Mucosa of descending colon (tissue), 3 donors: ENCODE data around the gene NPIPB6. TPM values are rescaled to one million over a fixed set of nuclear protein-coding genes. Genes with fewer than 3 reads are reported as not detected.

ENCODE experiments used
- ATAC-seq: fragments of 200-7000 bp; cut with Tn5 transposase; one replicate; pipeline ENCODE4 v1.9.1; 2020; ENCODE audit warnings: mild to moderate bottlenecking, moderate library complexity
- DNase-seq, 3 donors: peaks; one replicate each; pipeline ENCODE4 v3.0.0-alpha.2; 2020
- H3K36me3 ChIP-seq: fragments of 200-600 bp; one replicate; pipeline ENCODE4 v1.8.0; 2021; ENCODE audit warnings: low read depth, mild to moderate bottlenecking
- H3K4me1 ChIP-seq: fragments of 200-600 bp; one replicate; pipeline ENCODE4 v1.8.0; 2021; ENCODE audit warnings: low read depth, mild to moderate bottlenecking
- H3K4me3 ChIP-seq: fragments of 200-600 bp; one replicate; pipeline ENCODE4 v1.8.0; 2021; ENCODE audit warnings: mild to moderate bottlenecking
- H3K9me3 ChIP-seq: fragments of 200-600 bp; one replicate; pipeline ENCODE4 v1.8.0; 2021; ENCODE audit warnings: mild to moderate bottlenecking
- CTCF ChIP-seq: fragments of 200-600 bp; IDR thresholded peaks from one replicate; pipeline ENCODE4 v1.8.0; 2022; ENCODE audit warnings: antibody characterized with exemption, mild to moderate bottlenecking
- intact Hi-C, 2 donors: fragments of 100-400 bp; cut with DNase I in 1 of 2; cut with micrococcal nuclease in 1 of 2; formaldehyde crosslinking; loops; one replicate each; pipeline versions ENCODE4 v1.11.0 to v1.11.1; 2022; cut with DNase I, micrococcal nuclease
- total RNA-seq, 3 donors: library from RNA; stranded (reverse); fragmentation: NEBNext Ultra II Directional in 2 of 3; extraction: Animal tissue kit (Norgen Biotek cat#: 25700) in 2 of 3; gene quantifications; one replicate each; pipeline versions ENCODE4 v1.2.1 to v1.2.4, GENCODE V29; 2021 to 2023
- donor health status: DM: no; HTN: no; CAD: no; lungs with moderate emphysema.
- donor health status: DM: no; HTN: no; CAD: no.
- donor health status: DM: no; HTN: yes; CAD: no.

The NPIPB6 gene
- total RNA-seq, 3 donors from 2014 or later, result 0.94 to 4.3 (median 1.0) TPM

GRCh38 chr16:28321700-28322411, 41.5 kb downstream of the NPIPB6 start:
- H3K4me1 ChIP-seq, result no peaks in the 10 kb centered on the region
- H3K4me3 ChIP-seq, result no peak overlapping the region
- TF ChIP-seq CTCF, result peak; percentile 51
- intact Hi-C loops, result no loop called here
- no peaks in the 10 kb centered on the region for H3K36me3 ChIP-seq
- H3K9me3 ChIP-seq, result no peaks in the 10 kb centered on the region
- ATAC-seq, result peak; percentile 54
- peak; percentile 53 to 65 (median 64) for DNase-seq

GRCh38 chr16:28320741-28321140, 42.6 kb downstream of the NPIPB6 start:
- no peaks in the 10 kb centered on the region for H3K36me3 ChIP-seq
- H3K4me1 ChIP-seq, result no peaks in the 10 kb centered on the region
- DNase-seq (peak in 1 of 3 donors; percentile 36), ATAC-seq (no peak)
- intact Hi-C loops, result no loop called here
- no peak for TF ChIP-seq CTCF
- H3K9me3 ChIP-seq, result no peaks in the 10 kb centered on the region
- no peak overlapping the region for H3K4me3 ChIP-seq

GRCh38 chr16:28320023-28320561, 43.2 kb downstream of the NPIPB6 start:
- DNase-seq (peak in 1 of 3 donors; percentile 41), ATAC-seq (no peak)
- TF ChIP-seq CTCF, result no peak
- intact Hi-C loops, result no loop called here
- Histone ChIP-seq H3K4me1 (no peaks in the 10 kb centered on the region), H3K36me3 (no peaks in the 10 kb centered on the region), H3K4me3 (no peak overlapping the region), H3K9me3 (no peaks in the 10 kb centered on the region)

- intact Hi-C loops, result no loop called here
- no peak overlapping the region for H3K4me3 ChIP-seq
- H3K9me3 ChIP-seq, result no peaks in the 10 kb centered on the region
- DNase-seq (no peak), ATAC-seq (no peak)
- no peak for TF ChIP-seq CTCF
- H3K36me3 ChIP-seq, result no peaks in the 10 kb centered on the region
- no peaks in the 10 kb centered on the region for H3K4me1 ChIP-seq
Measured at GRCh38 chr16:28319476-28320022, 43.8 kb downstream of the NPIPB6 start.

- H3K9me3 ChIP-seq, result no peaks in the 10 kb centered on the region
- DNase-seq (peak in 1 of 3 donors; percentile 20), ATAC-seq (no peak)
- no peak overlapping the region for H3K4me3 ChIP-seq
- no peaks in the 10 kb centered on the region for H3K36me3 ChIP-seq
- no peaks in the 10 kb centered on the region for H3K4me1 ChIP-seq
- intact Hi-C loops, result no loop called here
- TF ChIP-seq CTCF, result no peak
Measured at GRCh38 chr16:28318042-28318744, 45.1 kb downstream of the NPIPB6 start.
